Fibroblast of lung (primary cell): ENCODE data around the gene CILP. TPM values are rescaled to one million over a fixed set of nuclear protein-coding genes. Genes with fewer than 3 reads are reported as not detected.

Experiments used
- DNase-seq, 2 donors: peaks; one replicate each; pipeline versions ENCODE4 v3.0.0 to v3.0.0-alpha.2; 2010; ENCODE audit warnings: low read depth in 2 of 2
- H2AFZ ChIP-seq: 2 replicates; pipeline ENCODE4 v1.5.1; 2012; ENCODE audit warnings: low read length, control low read depth, inconsistent platforms
- H3K27ac ChIP-seq: 2 replicates; pipeline ENCODE4 v1.5.1; 2011; ENCODE audit warnings: low read length, control low read depth; ENCODE audit not compliant: insufficient read depth
- H3K27me3 ChIP-seq: 2 replicates; pipeline ENCODE4 v1.5.1; 2011; ENCODE audit warnings: mild to moderate bottlenecking, low read length; ENCODE audit not compliant: control insufficient read depth, insufficient read depth
- H3K36me3 ChIP-seq: 2 replicates; pipeline ENCODE4 v1.5.1; 2011; ENCODE audit warnings: low read length; ENCODE audit not compliant: control insufficient read depth, insufficient read depth
- H3K4me1 ChIP-seq: 2 replicates; pipeline ENCODE4 v1.5.1; 2011; ENCODE audit warnings: low read length; ENCODE audit not compliant: control insufficient read depth, insufficient read depth; ENCODE audit errors: extremely low read depth
- H3K4me2 ChIP-seq: 2 replicates; pipeline ENCODE4 v1.5.1; 2011; ENCODE audit warnings: low read length, control low read depth; ENCODE audit not compliant: insufficient read depth; ENCODE audit errors: extremely low read depth
- H3K4me3 ChIP-seq, 4 experiments: fragments of 200-600 bp in 1 of 4; sonication (generic) in 1 of 4; replicated peaks in 1 of 4; 2 replicates each; pipeline ENCODE4 v1.5.1; 2011 to 2016; ENCODE audit warnings: low read length in 4 of 4, low read depth in 3 of 4, mild to moderate bottlenecking in 3 of 4, control low read depth in 2 of 4, inconsistent platforms in 1 of 4, mixed read lengths in 1 of 4; ENCODE audit not compliant: insufficient read depth in 1 of 4; ENCODE audit errors: control extremely low read depth in 1 of 4
- H3K79me2 ChIP-seq: 2 replicates; pipeline ENCODE4 v1.5.1; 2012; ENCODE audit warnings: mild to moderate bottlenecking, low read length, inconsistent platforms; ENCODE audit not compliant: control insufficient read depth, insufficient read depth
- H3K9ac ChIP-seq: 2 replicates; pipeline ENCODE4 v1.5.1; 2011; ENCODE audit warnings: mild to moderate bottlenecking, low read length, control low read depth; ENCODE audit not compliant: insufficient read depth
- H3K9me3 ChIP-seq: 2 replicates; pipeline ENCODE4 v1.5.1; 2012; ENCODE audit warnings: low read depth, low read length; ENCODE audit not compliant: control insufficient read depth, insufficient read depth
- H4K20me1 ChIP-seq: 2 replicates; pipeline ENCODE4 v1.5.1; 2011; ENCODE audit warnings: low read length; ENCODE audit not compliant: control insufficient read depth, insufficient read depth; ENCODE audit errors: extremely low read depth
- CTCF ChIP-seq, 2 donors: IDR thresholded peaks in 1 of 2; conservative IDR thresholded peaks in 1 of 2; 1 replicate in 1 of 2; 2 replicates in 1 of 2; pipeline ENCODE4 v1.5.1; 2011 to 2012; ENCODE audit warnings: low read length in 2 of 2, control low read depth in 1 of 2, inconsistent platforms in 1 of 2, low read depth in 1 of 2, mild to moderate bottlenecking in 1 of 2
- EZH2 ChIP-seq: IDR thresholded peaks from 2 replicates; pipeline ENCODE4 v1.5.1; 2012; ENCODE audit warnings: low read length, control low read depth, mild to moderate bottlenecking; ENCODE audit errors: missing control alignments
- polyA plus RNA-seq, 2 donors: library from polyadenylated mRNA; depleted of rRNA in 1 of 2; stranded (reverse) in 1 of 2; unstranded in 1 of 2; fragments of >200 nt; gene quantifications; 2 replicates each; pipeline ENCODE4 v1.2.1, GENCODE V29; 2011 to 2012; ENCODE audit warnings: missing spikeins in 1 of 2
- total RNA-seq: library from RNA; depleted of rRNA; stranded (reverse); fragments of >200 nt; gene quantifications from 2 replicates; pipeline ENCODE4 v1.2.1, GENCODE V29; 2014

Gene CILP
- total and polyA plus RNA-seq, 2 donors (not counting 1 experiment from before 2014, with no cell fraction given) = 0.06 to 0.17 TPM

GRCh38 chr15:65180167-65180566 is 31.1 kb downstream of the CILP start:
- Histone ChIP-seq H3K9ac (no peak overlapping the region), H3K27me3 (no peaks in the 10 kb centered on the region), H3K4me3 (no peak overlapping the region), H3K4me1 (no peaks in the 10 kb centered on the region), H3K36me3 (peaks cover 3% of the 10 kb centered on the region), H3K4me2 (no peak overlapping the region), H3K27ac (no peak overlapping the region), H3K9me3 (no peaks in the 10 kb centered on the region), H2AFZ (no peak overlapping the region), H3K79me2 (peaks cover 52% of the 10 kb centered on the region), H4K20me1 (peaks cover 3% of the 10 kb centered on the region)
- TF ChIP-seq EZH2 (no peak), CTCF (conservative IDR thresholded peaks at IDR 0.05 in 1 of 2, IDR thresholded peaks at IDR 0.05 in 1 of 2; ENCODE audit: low read depth in 1 of 2, low read length in 2 of 2) (no peak)
- DNase-seq = no peak

- DNase-seq = no peak
Observed at GRCh38 chr15:65177901-65178300, 33.4 kb downstream of the CILP start.

GRCh38 chr15:65176056-65176455 is 35.2 kb downstream of the CILP start:
- Histone ChIP-seq H3K4me2 (no peak overlapping the region), H3K36me3 (peaks cover 5% of the 10 kb centered on the region), H3K27ac (no peak overlapping the region), H3K79me2 (peaks cover 18% of the 10 kb centered on the region), H3K4me3 (no peak overlapping the region), H4K20me1 (no peaks in the 10 kb centered on the region), H3K27me3 (no peaks in the 10 kb centered on the region), H3K9ac (no peak overlapping the region), H3K9me3 (no peaks in the 10 kb centered on the region), H3K4me1 (no peaks in the 10 kb centered on the region), H2AFZ (no peak overlapping the region)
- TF ChIP-seq EZH2 = no peak
- TF ChIP-seq CTCF (conservative IDR thresholded peaks at IDR 0.05 in 1 of 2, IDR thresholded peaks at IDR 0.05 in 1 of 2; ENCODE audit: low read depth in 1 of 2, low read length in 2 of 2) = no peak
- DNase-seq = no peak

More at GRCh38 chr15:65177901-65178300, 33.4 kb downstream of the CILP start:
- H3K36me3 ChIP-seq = peaks cover 3% of the 10 kb centered on the region
- no peak overlapping the region for H3K4me3 ChIP-seq
- H2AFZ ChIP-seq = no peak overlapping the region
- H4K20me1 ChIP-seq = peaks cover 3% of the 10 kb centered on the region
- no peaks in the 10 kb centered on the region for H3K9me3 ChIP-seq
- H3K27me3 ChIP-seq = no peaks in the 10 kb centered on the region
- H3K4me1 ChIP-seq = no peaks in the 10 kb centered on the region
- H3K9ac ChIP-seq = no peak overlapping the region
- H3K4me2 ChIP-seq = no peak overlapping the region
- TF ChIP-seq EZH2 (no peak), CTCF (conservative IDR thresholded peaks at IDR 0.05 in 1 of 2, IDR thresholded peaks at IDR 0.05 in 1 of 2; ENCODE audit: low read depth in 1 of 2, low read length in 2 of 2) (no peak)
- H3K79me2 ChIP-seq = peaks cover 32% of the 10 kb centered on the region
- no peak overlapping the region for H3K27ac ChIP-seq
